NCI-H146 treated with DMSO at 0.1 percent for 48 hours (cell line): ENCODE measurements around the gene LOXL1.
"Not testable (repeated sequence)": the region's sequence is repeated elsewhere in the genome, so short reads cannot be mapped to it uniquely, and the experiment has no call there.

Experiments
- DNase-seq: peaks from one replicate; lab custom pipeline; 2025; ENCODE audit not compliant: unreplicated experiment; lab: John Stamatoyannopoulos, UW

The LOXL1 gene

GRCh38 chr15:73951601-73952000 lies 25.3 kb downstream of the LOXL1 start:
- DNase-seq: no peak

- no peak for DNase-seq
Measured at GRCh38 chr15:73952171-73952912, 26.1 kb downstream of the LOXL1 start.

- no peak for DNase-seq
Measured at GRCh38 chr15:73952913-73953750, 26.9 kb downstream of the LOXL1 start.

- no peak for DNase-seq
Measured at GRCh38 chr15:73954188-73955145, 28.2 kb downstream of the LOXL1 start.

GRCh38 chr15:73955326-73955725 lies 29.1 kb downstream of the LOXL1 start:
- DNase-seq: no peak

- no peak for DNase-seq
Measured at GRCh38 chr15:73955861-73956742, 29.8 kb downstream of the LOXL1 start.

GRCh38 chr15:73956743-73957135 lies 30.5 kb downstream of the LOXL1 start:
- DNase-seq: no peak

GRCh38 chr15:73957276-73957675 lies 31.0 kb downstream of the LOXL1 start:
- no peak for DNase-seq

- DNase-seq: no peak
Measured at GRCh38 chr15:73957785-73958184, 31.5 kb downstream of the LOXL1 start.

- DNase-seq: no peak
Measured at GRCh38 chr15:73959012-73959581, 32.8 kb downstream of the LOXL1 start.

GRCh38 chr15:73959801-73960200 lies 33.5 kb downstream of the LOXL1 start:
- no peak for DNase-seq

GRCh38 chr15:73960472-73961070 lies 34.3 kb downstream of the LOXL1 start:
- DNase-seq: not testable (repeated sequence)

GRCh38 chr15:73962433-73962832 lies 36.2 kb downstream of the LOXL1 start:
- no peak for DNase-seq

GRCh38 chr15:73964736-73965093 lies 38.5 kb downstream of the LOXL1 start:
- peak; percentile 50 for DNase-seq

GRCh38 chr15:73965094-73965757 lies 39.0 kb downstream of the LOXL1 start:
- no peak for DNase-seq

GRCh38 chr15:73965758-73966113 lies 39.5 kb downstream of the LOXL1 start:
- no peak for DNase-seq

GRCh38 chr15:73968461-73968860 lies 42.2 kb downstream of the LOXL1 start:
- DNase-seq: no peak

GRCh38 chr15:73969151-73969759 lies 43.0 kb downstream of the LOXL1 start:
- DNase-seq: no peak
